H1 (cell line): Measurements from ENCODE around the gene NDRG2.

Experiments used
- ASH2L ChIP-seq: fragments of 200-600, 300-600 bp; sonication (generic); IDR thresholded peaks from one replicate; pipeline ENCODE4 v1.7.1; 2017; ENCODE audit warnings: low read length
- CTBP2 ChIP-seq: IDR thresholded peaks from 2 replicates; pipeline ENCODE4 v1.7.0; 2011; ENCODE audit warnings: borderline replicate concordance, mild to moderate bottlenecking, moderate library complexity, mixed read lengths, low read length; ENCODE audit not compliant: insufficient read depth, insufficient read length
- HDAC6 ChIP-seq: IDR thresholded peaks from one replicate; pipeline ENCODE4 v1.7.1; 2012; ENCODE audit warnings: low read depth, mild to moderate bottlenecking, inconsistent platforms, low read length, moderate library complexity
- JUND ChIP-seq: IDR thresholded peaks from 2 replicates; pipeline ENCODE4 v1.6.1; 2011; ENCODE audit warnings: mild to moderate bottlenecking, improper control_type of control experiment, low read length
- PHF8 ChIP-seq: fragments of 200-600 bp; sonication (generic); conservative IDR thresholded peaks from 2 replicates; pipeline ENCODE4 v1.7.1; 2012; ENCODE audit warnings: low read depth, mild to moderate bottlenecking, inconsistent platforms, low read length, moderate library complexity
- ZNF274 ChIP-seq: IDR thresholded peaks from 2 replicates; pipeline ENCODE4 v1.7.0; 2012; ENCODE audit warnings: low read length, borderline replicate concordance; ENCODE audit errors: extremely low read depth
- TF ChIP-seq, protein P1 (sequence below): IDR thresholded peaks from 2 replicates; pipeline ENCODE4 v1.6.1; 2011; ENCODE audit warnings: low read depth, mild to moderate bottlenecking, low read length; ENCODE audit not compliant: insufficient read depth
- TF ChIP-seq, protein P2 (sequence below), 3 experiments: IDR thresholded peaks; 1 replicate in 2 of 3; 2 replicates in 1 of 3; pipeline versions ENCODE4 v1.5.1 to v1.6.1; 2011; ENCODE audit warnings: low read length in 3 of 3, mild to moderate bottlenecking in 3 of 3, inconsistent platforms in 2 of 3, low read depth in 1 of 3, moderate library complexity in 1 of 3; ENCODE audit not compliant: insufficient read depth in 1 of 3; ENCODE audit errors: control extremely low read depth in 1 of 3

DNA sequence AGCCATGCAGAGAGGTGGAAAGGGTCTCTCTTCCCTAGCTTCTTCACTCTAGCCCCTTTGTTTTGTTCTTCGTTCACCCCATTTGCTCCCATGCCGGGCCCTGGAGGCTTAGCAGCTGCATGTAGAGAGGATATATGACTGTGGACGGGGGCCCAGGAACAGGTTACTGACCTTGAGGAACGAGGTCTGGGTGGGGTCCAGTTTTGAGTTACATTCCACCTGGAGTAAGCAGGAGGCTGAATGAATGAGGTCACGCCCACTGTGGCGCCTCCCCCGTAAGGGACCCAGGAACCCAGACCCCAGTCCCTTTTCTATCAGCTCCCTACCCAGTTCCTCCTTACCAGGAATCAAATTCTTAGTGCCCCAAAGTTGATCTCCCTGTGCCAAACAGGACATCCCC, 6.6 kb downstream of the NDRG2 start:
- TF ChIP-seq HDAC6 (no peak), ASH2L (no peak), ZNF274 (no peak), PHF8 (no peak), CTBP2 (no peak), JUND (no peak)
- TF ChIP-seq, protein P1, sequence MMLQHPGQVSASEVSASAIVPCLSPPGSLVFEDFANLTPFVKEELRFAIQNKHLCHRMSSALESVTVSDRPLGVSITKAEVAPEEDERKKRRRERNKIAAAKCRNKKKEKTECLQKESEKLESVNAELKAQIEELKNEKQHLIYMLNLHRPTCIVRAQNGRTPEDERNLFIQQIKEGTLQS, result no peak
- TF ChIP-seq, protein P2, sequence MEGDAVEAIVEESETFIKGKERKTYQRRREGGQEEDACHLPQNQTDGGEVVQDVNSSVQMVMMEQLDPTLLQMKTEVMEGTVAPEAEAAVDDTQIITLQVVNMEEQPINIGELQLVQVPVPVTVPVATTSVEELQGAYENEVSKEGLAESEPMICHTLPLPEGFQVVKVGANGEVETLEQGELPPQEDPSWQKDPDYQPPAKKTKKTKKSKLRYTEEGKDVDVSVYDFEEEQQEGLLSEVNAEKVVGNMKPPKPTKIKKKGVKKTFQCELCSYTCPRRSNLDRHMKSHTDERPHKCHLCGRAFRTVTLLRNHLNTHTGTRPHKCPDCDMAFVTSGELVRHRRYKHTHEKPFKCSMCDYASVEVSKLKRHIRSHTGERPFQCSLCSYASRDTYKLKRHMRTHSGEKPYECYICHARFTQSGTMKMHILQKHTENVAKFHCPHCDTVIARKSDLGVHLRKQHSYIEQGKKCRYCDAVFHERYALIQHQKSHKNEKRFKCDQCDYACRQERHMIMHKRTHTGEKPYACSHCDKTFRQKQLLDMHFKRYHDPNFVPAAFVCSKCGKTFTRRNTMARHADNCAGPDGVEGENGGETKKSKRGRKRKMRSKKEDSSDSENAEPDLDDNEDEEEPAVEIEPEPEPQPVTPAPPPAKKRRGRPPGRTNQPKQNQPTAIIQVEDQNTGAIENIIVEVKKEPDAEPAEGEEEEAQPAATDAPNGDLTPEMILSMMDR (IDR thresholded peaks at IDR 0.05; ENCODE audit: control extremely low read depth in 1 of 3, insufficient read depth in 1 of 3, low read depth in 1 of 3, low read length in 3 of 3), result no peak
